GM18502 (cell line): ENCODE data around the gene SPATA31D3.
"Not testable (repeated sequence)": the region's sequence is repeated elsewhere in the genome, so short reads cannot be mapped to it uniquely, and the experiment has no call there.

Source experiments
- ATAC-seq: cut with Tn5 transposase; IDR thresholded peaks from one replicate; pipeline ENCODE4 v1.9.1; 2021; ENCODE audit warnings: mild to moderate bottlenecking; ENCODE audit not compliant: unreplicated experiment, poor library complexity

Gene SPATA31D3

GRCh38 chr9:81974764-81975163, 31.5 kb downstream of the SPATA31D3 start:
- ATAC-seq, result no peak

- no peak for ATAC-seq
Measured at GRCh38 chr9:81976351-81976750, 33.1 kb downstream of the SPATA31D3 start.

GRCh38 chr9:81979196-81979595, 35.9 kb downstream of the SPATA31D3 start:
- no peak for ATAC-seq

- no peak for ATAC-seq
Measured at GRCh38 chr9:81980568-81980967, 37.3 kb downstream of the SPATA31D3 start.

GRCh38 chr9:81981883-81982282, 38.6 kb downstream of the SPATA31D3 start:
- ATAC-seq, result no peak

GRCh38 chr9:81984928-81985327, 41.6 kb downstream of the SPATA31D3 start:
- ATAC-seq, result no peak

GRCh38 chr9:81986051-81986450, 42.8 kb downstream of the SPATA31D3 start:
- no peak for ATAC-seq

GRCh38 chr9:81988472-81988871, 45.2 kb downstream of the SPATA31D3 start, which contains the start of gene SPATA31D1:
SPATA31D1 (plus strand) TSS chr9:81988772; CDS start chr9:81988819, 47 bp downstream.
- not testable (repeated sequence) for ATAC-seq

GRCh38 chr9:81989700-81990099, 46.4 kb downstream of the SPATA31D3 start:
- ATAC-seq, result no peak

GRCh38 chr9:81993656-81994055, 50.4 kb downstream of the SPATA31D3 start:
- ATAC-seq, result no peak
